DMS 273 treated with DMSO at 0.1 percent for 48 hours (cell line): ENCODE results near the gene THEM5.
A peak's percentile ranks its signal among the peaks of the same experiment; 100 is the strongest.

Source experiments
- DNase-seq: peaks from one replicate; lab custom pipeline; 2025; lab: John Stamatoyannopoulos, UW

The THEM5 gene

GRCh38 chr1:151839457-151840403, 13.8 kb downstream of the THEM5 start, which contains the start of gene C2CD4D:
Gene C2CD4D, minus strand, starts transcription at chr1:151839820. Its CDS starts 831 bp downstream, at chr1:151838989.
- DNase-seq = no peak

DNA sequence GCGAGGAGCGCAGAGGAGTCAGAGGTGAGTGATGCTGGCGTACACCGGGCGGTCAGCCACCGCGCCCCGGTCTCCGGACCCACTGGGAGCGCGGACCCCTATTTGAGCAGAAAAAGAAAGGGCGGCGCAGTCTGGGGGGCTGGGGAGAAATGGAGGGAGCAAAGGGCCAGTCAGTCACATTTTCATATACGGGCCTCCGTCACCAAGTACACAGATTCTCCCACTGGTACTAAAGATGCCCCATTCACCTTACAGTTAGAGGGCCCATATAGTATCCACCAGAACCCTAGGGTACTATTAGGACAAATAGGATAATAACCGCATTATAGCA, 14.5 kb downstream of the THEM5 start:
- DNase-seq = no peak

DNA sequence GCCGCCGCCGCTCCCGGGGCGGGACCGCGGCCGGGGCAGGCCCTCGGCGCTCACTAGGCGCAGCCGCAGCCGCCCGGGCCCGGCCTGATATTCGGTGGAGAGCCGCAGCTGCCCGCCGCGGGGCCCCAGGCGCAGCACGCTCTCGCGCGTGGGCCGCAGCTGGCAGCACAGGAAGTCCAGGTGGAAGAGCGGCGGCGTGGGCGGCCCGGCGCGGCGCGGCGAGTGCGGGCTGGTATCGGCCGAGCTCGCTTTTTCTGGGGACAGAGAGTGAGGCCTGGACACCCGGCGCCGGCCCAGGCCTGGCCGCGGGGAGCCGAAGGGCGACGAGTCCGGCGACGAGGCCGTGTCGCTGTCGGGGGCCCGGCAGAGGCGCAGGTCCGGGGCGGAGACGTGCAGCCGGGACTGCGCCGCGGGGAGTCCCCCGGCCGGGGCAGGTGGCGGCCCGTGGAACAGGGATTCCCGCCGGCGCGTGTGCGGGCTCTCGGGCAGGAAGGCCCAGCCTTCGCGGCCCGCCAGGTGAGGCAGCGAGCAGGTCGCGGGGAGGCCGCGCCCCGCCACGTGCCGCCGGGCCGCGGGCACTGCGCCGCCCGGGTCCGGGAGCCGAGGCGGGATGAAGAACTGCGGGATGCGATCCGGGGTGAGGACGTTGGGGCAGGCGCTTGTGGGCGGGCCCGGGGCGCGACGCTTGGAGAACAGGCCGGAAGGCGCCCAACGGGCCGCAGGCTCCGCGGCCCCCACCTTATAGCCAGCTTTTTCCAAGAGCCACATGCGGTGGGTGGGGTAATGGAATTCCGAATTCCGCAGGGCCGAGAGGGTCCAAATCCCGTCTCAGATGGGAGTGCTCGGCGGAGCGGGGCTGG, 15.1 kb downstream of the THEM5 start:
- no peak for DNase-seq

- no peak for DNase-seq
Observed at GRCh38 chr1:151837884-151838221, 15.7 kb downstream of the THEM5 start.

GRCh38 chr1:151837197-151837596, 16.3 kb downstream of the THEM5 start:
- DNase-seq = no peak

DNA sequence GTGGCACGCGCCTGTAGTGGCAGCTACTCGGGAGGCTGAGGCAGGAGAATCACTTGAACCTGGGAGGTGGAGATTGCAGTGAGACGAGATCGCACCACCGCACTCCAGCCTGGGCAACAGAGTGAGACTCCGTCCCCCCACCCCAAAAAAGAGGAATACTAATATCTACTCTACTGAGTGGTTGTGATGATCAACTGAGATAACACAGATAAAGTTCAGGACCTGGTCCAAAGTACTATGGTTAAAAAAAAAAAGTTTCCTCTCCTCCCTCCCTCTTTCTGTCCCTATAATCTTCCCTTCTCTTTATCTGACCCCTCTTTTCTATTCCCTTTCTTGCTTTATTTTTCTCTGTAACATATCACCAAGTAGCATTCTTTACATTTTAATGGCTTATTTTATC, 17.9 kb downstream of the THEM5 start:
- DNase-seq = no peak

- no peak for DNase-seq
Observed at GRCh38 chr1:151834239-151834638, 19.3 kb downstream of the THEM5 start.

DNA sequence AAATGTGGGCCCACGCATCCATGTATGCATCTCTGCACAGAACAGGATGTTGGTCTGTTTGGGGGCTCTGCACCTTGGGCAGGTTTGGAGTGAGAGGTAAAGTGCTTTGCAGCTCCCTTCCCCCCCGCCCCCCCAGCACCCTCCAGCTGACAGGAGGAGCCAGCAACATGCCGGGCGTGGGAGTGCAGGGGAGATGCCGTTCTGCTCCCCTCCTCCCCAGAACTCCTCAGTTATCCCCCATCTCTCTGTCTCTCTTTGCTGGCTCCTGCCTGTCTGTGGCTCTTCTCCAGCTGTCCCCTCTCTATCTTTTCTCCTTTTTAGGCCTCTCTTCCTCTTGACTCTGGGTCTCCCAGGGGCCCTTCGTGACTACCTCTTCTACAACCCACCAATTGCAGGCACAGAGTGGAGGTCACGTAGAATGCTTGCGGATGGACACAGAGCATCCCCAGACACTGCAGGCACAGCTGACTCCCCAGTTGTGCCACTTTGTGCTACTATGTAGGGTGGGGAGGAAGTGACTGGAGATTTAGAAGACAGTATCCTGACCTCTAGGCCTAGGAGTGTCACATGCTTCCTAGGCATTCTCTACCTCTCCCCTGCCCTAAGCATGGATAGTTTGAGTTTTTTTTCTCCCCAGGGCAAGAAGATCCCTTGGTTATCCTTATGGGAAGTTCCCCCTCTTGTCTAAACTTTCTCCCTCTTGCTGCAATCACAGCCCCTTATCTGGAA, 20.2 kb downstream of the THEM5 start:
- DNase-seq = no peak

GRCh38 chr1:151832318-151832980, 21.1 kb downstream of the THEM5 start:
- DNase-seq = peak; percentile 28

DNA sequence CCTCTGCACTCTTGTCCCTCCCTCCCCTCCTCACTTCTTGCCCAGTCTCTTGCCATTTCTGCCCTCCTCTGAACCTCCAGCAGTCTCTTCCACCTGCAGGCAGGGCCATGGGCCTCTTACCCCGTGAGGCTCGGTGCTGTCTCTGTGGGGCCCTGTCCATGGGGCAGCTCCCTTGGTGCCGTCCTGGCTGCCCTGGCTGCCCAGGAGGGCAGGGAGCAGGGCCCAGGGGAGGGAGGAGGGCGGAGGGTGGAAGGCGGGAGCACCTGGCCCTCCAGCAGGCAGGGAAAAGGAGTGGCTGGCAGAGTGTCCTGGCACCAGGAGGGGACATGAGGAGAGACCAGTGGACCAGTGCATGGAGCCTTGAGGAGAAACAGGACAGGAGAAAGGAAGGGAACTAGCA, 21.9 kb downstream of the THEM5 start, which contains the start of gene RORC:
Gene RORC (minus strand): TSS at position 198 of the 400 bp plus-strand sequence. CDS start 38 bp downstream, at position 160.
- DNase-seq = no peak

- DNase-seq = no peak
Observed at GRCh38 chr1:151831256-151831591, 22.3 kb downstream of the THEM5 start.

DNA sequence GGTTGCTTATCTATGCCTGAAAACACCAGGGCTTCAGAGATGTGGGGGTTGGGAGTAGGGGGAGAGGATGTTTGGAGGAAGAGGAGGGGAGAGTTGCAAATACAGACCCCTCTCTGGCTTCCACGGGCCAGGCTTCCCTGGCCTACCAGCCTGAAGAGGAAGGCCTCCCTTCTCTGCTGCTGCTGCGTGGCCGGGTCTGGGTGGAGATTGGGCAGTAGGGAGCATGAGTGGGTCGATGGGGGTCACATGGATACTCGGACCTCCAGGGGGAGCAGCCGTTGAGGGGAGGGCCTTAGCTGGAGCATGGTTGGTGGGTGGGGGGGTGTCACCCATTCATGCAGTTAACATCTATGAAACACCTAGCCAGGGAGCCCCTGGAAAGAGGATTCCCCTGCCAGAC, 23.5 kb downstream of the THEM5 start:
- no peak for DNase-seq

DNA sequence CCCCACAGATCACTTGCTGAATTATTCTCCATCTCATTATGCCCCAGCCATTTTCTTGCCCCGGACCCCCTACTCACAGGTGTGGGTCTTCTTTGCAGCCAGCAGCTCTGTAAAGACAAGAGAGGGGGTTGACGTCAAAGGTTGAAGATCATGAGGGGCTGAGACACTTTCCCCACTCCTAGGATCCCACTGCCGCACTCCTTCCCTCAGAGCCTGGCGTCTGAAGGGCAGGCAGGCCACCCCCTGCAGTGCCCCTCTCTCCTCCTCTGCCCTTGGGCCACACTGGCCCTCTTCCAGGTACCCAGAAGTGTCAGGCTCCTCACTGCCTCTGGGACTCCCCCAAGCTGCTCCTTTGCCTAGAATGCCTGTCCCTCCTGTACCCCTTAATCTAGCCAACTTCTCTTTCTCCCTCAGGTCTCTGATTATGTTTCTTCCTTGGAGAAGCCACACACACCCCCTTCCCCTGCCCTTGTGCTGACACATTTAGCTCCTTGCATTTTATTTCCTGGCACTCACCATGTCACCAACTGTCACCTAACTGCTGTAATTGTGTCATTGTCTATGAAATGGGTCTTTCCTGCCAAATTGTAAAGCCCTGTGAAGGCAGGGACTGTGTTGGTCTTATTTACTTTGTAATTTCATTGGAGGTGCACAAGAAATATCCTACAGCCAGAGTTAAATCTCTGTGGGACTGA, 24.0 kb downstream of the THEM5 start:
- no peak for DNase-seq

DNA sequence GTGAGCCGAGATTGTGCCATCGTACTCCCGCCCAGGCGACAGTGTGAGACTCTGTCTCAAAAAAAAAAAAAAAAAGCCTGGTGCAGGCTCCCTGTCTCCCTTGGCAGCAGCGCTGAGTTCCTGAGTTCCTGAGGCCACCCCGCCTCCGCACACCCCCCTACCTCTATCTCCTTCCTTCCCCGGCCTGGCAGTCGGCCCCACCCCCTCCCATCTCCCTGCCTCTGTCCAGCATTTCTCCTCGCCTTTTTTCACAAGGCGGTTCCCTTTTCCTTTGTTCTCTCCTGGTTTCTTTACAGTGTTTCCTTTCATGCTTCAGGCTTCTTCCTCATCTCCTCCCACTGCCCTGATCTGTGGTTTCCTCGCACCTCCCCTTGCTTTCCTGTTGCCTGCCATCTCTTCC, 24.6 kb downstream of the THEM5 start:
- no peak for DNase-seq

GRCh38 chr1:151827853-151828252, 25.7 kb downstream of the THEM5 start:
- DNase-seq = no peak

DNA sequence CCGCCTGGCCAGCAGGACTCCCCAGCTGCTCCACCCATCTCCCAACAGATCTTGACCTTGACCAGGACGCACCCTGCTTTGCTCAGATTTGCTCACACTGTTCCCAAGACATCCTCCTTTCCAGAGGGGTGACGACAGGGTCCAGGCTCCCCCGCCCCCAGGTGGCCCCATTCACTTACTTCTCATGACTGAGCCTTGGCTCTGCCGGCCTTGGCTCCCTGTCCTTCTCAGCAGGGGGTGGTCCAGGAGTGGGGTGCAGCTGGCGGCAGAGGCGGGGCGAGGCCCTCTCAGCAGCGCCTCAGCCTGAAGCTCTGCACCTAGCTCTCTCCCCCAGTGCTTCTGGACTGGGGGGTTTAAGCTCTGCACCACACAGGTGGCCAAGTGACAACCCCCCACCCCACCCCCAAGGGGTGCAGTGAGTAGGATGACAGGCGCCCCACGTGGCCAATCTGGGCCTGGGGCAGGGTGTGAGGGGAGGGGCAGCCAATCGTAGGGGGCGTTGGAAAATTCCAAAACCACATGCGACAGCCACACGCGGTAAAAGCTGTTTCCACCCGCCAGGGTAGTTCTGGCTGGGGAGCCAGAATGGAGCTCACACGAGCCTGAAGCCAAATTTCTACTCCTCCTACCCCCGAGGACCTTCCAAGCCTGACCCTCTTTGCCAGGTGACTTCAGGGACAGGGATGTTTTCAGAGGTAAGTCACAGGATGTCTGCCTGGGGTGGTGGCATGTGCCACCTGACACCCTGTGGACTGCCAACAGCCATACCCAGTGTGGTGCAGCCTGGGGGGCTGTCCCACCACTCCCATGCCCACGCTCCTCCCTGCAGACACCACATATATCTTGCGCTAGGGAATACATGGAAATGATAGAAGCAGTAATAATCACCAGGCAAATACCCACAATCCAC, 27.5 kb downstream of the THEM5 start:
- DNase-seq = no peak

- no peak for DNase-seq
Observed at GRCh38 chr1:151825204-151825603, 28.3 kb downstream of the THEM5 start.

DNA sequence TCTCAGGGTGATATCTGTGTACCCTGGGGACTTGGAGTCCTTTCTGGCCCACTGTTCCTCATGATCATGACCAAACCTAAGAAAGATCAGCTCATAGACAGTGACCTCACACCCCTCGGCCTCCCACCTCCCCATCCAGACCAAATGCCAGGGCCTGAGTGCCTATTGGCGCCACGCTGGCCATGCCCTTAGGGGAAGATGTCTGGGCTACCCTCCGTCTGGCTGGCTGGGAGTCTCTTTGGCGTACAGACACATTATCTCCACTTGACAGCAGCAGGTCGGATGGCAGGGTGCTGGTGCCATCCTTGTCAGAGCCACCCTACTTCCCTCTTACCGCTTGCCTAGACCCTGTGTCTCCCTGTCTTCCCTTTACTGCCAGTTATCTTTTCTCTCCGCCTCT, 30.3 kb downstream of the THEM5 start:
- no peak for DNase-seq

DNA sequence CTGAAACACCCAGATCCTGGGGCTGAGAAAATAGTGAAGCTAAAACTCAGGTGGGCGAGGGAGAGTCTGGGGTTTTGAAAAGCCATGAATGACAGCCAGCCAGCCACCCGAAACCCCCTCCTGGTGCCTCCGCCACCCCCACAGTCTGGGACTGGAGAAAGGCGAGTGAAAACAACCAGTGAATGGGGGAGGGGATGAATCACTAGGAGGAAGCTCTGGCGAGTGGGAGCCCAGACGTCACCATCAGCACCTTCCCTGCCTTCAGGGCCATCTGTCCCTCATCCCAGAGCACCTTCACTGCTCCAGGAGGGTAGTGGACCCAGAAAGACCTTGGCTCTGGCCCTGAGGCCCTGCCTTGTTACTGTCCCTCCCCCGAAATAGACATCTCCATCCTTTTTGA, 31.1 kb downstream of the THEM5 start:
- DNase-seq = no peak

GRCh38 chr1:151820940-151821339, 32.6 kb downstream of the THEM5 start:
- DNase-seq = no peak
